DMS53 treated with DMSO at 0.1 percent for 48 hours (cell line): ENCODE results near the gene RNPS1.

ENCODE experiments used
- DNase-seq: peaks from one replicate; lab custom pipeline; 2025; ENCODE audit not compliant: unreplicated experiment; lab: John Stamatoyannopoulos, UW

RNPS1 gene

GRCh38 chr16:2267913-2268666 is at the start of gene RNPS1:
Gene RNPS1, minus strand, starts transcription at chr16:2268126. Its CDS starts 3,483 bp downstream, at chr16:2264643.
- peak; percentile 84 for DNase-seq

- no peak for DNase-seq
Observed at GRCh38 chr16:2317231-2318020, 49.5 kb upstream of the RNPS1 start.

GRCh38 chr16:2308089-2308962 is 40.4 kb upstream of the RNPS1 start:
- no peak for DNase-seq

DNA sequence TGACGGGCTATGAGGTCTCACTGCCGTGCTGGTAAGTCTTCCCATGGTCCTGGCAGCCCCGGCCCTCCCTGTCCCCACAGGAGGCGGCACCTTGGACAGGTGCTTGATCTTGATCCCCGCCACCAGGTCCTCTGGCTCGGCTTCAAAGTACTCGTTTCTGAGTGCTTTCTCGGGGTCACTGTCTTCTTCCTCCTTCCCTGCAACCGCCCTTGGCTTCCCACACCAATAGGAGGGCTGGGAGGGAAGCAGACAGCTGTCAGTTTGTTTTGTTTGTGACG is 31.9 kb upstream of the RNPS1 start:
- no peak for DNase-seq

DNA sequence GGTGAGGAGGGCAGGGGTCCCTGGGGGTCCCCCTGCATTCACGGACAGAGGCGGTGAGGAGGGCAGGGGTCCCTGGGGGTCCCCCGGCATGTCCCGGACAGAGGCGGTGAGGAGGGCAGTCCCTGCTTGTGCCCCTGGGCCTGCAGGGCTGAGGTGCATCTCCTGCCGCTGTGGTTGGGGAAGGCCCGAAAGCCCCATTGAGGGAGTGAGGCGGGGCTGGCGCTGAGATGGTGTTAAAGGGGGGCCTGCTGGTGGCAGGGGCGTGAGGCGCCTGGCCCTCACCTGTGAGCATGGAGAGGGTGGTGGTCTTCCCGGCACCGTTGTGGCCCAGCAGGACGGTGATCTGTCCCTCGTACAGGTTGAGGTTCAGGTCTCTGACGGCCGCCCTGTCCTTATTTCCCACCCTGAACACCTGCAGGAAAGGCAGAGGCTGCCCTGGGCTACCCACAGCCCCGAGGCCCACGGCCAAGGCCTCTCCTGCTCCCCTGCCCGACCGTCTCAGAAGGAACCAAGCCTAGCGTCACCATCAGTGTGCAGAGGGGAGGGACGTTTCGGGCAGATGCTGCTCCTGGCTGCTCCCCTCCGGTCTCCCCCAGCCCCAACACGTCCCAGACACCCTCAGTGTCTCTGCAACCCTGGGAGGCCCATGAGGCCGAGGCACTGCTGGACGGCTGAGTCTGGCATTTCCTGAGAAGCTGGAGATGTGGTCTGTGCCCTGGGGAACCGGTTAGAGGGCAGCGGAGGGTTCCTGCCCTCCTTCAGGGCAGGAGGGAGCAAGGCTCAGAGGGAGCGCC is 31.4 kb upstream of the RNPS1 start:
- DNase-seq: no peak

DNA sequence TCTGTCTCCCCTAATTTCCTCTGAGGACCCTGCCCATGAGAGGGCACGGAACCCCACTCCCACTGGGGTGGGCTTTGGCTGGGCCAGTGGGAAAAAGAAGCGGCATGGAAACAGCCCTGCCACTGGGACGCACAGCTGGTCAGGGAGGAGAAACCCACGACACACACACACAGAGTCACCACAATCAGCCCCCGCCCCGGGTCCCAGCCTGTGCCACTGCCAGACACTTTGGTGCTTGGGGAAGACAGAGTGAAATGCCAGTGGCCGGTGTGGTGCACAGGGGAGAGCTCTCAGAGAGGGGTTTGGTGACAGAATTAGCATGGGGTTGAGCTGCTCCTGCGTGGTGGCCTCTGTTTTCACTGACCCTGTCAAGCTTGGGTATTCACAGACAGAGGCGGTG is 30.7 kb upstream of the RNPS1 start:
- no peak for DNase-seq

DNA sequence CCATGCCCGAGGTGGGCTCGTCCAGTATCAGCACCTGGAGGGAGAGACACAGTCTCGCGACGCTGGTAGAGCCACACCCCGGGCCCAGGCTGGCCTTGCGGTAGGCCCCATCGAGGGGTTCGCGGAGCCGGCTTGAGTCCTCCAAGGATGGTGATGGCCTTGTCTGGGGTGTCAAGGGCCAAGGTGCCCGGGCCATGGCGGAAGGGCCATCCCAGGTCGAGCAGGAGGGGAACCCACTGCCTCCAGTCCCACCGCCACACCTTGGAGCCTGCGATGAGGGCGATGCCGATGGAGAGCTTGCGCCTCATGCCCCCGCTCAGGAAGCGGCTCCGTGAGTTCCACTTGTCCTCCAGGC is 29.6 kb upstream of the RNPS1 start:
- no peak for DNase-seq

DNA sequence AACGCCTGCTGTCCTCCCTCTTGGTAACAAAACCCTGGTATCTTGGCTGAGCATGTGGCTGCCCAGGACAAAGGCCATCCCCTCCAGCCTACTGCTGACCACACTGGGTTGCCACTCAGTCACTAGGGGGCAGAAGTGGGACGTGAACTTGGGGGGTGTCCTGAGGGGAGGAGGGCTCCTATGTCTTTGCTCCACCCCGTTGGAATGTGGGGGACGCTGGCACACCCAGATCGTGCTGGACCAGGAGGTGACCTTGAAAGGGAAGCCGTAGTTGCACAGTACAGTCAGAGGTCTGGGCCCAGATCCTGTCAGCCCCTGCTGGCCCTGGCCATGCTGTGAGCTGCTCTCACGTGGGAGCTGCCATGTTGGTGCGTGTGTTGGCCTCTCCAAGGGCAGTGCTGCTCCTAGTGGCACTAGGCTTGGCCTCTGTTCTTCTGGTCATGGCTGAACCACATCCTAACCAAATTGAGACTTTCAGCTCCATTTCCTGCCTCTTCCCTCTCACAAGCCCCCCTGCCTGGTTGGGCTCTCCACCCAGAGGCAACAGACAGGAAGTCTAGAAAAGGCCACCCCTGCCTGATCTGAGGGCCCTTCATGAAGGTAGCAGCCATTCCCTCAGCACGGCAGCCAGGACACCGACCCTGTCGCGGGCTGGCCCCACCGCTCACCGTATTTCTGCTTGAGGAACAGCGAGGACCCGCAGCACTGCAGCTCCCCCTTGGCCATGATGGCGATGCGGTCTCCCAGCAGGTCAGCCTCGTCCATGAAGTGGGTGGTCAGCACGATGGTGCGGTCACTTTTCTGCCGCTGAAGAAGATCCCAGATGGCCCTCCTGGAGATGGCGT is 29.0 kb upstream of the RNPS1 start:
- DNase-seq: no peak

- no peak for DNase-seq
Observed at GRCh38 chr16:2295056-2295798, 27.3 kb upstream of the RNPS1 start.

DNA sequence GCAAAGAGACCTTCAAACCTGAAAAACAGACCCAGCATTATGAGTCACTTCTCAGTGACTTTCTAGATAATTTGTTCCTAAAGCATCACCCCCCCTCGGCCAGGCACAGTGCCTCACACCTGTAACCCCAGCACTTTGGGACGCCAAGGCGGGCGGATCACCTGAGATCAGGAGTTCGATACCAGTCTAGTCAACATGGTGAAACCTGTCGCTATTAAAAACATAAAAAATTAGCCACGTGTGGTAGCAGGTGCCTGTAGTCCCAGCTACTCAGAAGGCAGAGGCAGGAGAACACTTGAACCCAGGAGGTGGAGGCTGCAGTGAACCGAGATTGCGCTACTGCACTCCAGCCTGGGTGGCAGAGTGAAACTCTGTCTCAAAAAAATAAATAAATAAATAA is 24.3 kb upstream of the RNPS1 start:
- no peak for DNase-seq

DNA sequence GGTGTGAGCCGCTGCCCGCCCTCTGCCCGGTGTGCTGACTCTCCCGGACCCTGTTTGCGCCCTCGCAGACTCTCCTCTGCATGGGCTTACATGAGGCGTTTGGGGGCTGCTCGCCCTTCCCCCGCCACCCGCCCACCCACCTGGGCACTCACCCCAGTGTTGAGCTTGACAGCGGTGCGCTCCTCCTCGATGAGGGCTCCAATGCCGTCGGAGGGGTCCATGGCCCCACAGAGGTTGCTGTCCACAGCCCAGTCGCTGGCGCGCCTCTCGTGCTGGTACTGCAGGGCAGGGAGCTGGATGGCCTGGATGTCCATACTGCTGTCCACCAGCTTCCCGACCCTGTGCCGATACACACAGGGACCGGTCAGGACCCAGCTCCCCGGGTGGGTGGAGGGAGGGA is 21.4 kb upstream of the RNPS1 start:
- DNase-seq: no peak

- DNase-seq: no peak
Observed at GRCh38 chr16:2288726-2289125, 20.8 kb upstream of the RNPS1 start.

GRCh38 chr16:2287916-2288547 is 20.1 kb upstream of the RNPS1 start:
- DNase-seq: no peak

- DNase-seq: no peak
Observed at GRCh38 chr16:2286550-2286949, 18.6 kb upstream of the RNPS1 start.

GRCh38 chr16:2285731-2286191 is 17.8 kb upstream of the RNPS1 start:
- DNase-seq: no peak

DNA sequence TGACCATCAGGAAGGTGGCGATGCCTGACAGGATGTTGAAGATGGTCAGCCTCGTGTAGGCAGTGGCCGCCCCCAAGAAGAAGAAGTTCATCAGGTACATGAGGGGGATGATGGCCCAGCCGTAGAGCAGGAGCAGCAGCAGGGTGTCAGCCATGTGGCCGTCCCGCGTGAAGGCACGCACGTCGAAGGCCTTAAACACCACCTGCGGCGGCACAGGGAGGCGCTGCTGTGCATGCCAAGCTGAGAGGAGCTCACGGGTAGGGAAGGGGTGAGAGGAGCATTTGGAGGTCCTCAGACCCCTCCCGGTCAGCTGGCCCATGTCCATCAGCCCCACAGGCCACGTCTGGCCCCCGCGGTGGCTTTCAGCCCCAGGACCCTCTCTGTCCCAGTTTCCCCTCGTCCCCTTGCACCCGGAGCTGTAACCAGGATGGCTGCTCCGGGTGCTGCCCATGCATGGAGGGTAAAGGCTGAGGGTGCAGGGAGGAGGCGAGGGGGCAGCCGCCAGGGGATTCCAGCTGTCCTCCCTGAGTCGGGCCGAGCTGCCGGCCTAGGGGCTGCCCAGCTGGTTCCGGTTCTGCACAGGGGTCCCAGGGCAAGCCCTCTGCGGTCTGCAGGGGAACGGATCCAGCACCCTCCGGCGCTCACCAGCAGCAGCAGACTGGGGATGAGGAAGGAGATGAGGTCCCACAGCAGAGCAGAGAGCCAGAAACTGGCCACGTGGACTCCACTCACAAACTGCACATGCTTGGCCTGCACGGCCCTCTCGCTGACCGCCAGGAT is 17.1 kb upstream of the RNPS1 start:
- DNase-seq: no peak

DNA sequence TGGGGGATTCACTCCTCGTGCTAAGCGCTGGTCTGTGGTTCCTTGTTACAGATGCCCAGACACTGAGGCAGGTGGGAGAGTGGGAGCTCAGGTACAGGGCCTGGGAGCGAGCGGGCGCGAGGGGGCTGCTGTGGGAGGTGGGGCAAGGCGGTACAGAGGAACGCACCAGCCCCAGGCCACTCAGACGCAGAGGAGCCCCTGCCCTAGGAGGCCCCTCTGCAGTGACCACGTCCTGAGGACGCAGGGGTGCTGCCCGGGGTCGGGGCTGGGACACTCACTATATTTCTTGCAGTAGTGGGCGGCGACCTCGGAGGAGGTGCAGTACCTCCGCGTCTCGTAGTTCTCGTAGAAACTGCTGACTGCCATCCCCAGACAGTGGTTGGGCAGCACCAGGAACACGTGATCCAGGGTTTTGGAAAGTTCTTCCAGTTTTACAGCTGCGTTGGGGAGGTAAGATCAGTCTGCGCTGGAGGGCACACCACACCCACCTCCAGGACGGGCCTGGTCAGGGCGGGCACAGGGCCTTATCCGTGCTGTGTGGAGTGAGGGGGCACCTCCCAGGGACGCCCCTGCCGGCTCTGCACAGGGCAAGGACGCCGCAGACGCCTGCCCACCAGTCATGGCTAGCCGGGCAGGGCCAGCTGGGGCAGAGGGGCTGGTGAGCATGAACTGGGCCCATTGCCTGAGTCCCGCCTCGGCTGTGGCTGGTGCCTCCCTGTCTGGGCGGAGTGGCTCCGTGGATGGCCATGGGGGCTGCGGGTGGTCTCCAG is 16.3 kb upstream of the RNPS1 start:
- DNase-seq: no peak
